ENCODE data around the gene KIF3A. TPM values are rescaled to one million over a fixed set of nuclear protein-coding genes. Genes with fewer than 3 reads are reported as not detected.

KIF3A gene
- total and polyA plus RNA-seq, 2 of the 8 experiments (the other 6 are each of a cell fraction or from before 2014, with no cell fraction given), result 3.1 to 13.1 TPM

DNA sequence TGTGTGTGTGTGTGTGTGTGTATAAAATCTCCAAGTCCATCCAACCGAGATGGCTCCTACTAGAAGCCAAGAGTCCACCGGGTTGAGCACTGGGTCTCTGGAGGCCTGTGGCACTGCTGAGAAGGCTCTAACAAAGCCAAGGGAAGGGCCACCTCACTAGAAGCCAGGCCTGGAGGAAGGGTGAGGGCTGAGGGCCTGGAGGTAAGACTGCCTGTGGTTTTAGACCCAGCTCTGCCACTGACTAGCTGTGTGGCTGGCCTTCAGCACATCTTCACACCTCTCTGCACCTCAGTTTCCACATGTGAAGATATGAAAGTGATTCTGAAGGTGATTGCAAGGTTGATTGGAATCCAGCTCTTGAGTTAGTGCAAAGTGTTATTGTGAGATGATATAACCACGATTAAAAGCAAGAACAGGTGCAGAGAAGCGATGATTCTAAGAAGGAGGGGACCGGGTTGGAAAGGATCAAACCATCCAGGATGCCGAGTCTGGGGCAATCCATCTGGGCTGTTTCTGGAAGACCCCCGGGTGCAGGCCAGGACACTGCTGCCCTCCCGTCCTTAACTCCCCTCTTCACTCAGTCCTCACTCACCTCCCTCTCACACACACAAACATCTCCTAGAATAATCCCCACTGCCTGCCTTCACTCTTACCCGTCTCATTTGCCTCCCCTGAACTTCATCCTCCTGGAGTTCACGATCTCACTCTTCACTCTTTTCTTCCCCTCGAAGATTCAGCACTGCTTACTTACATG is 61.2 kb downstream of the KIF3A start:
- Histone ChIP-seq H4K5ac (ENCODE audit: insufficient read length, low read depth, low read length) (no peak overlapping the region), H2BK120ac (replicated peaks; ENCODE audit: low read depth, low read length) (no peak overlapping the region), H2BK15ac (ENCODE audit: low read length) (no peak overlapping the region), H3K4me2 (ENCODE audit: insufficient read depth in 1 of 2, low read depth in 2 of 2, low read length in 2 of 2) (no peak overlapping the region), H3K27me3 (replicated peaks in 1 of 4; ENCODE audit: control insufficient read depth in 3 of 4, extremely low read depth in 1 of 4, insufficient read depth in 3 of 4, low read length in 3 of 4) (no peaks in the 10 kb centered on the region), H4K8ac (ENCODE audit: extremely low read depth, insufficient read depth, low read length) (no peak overlapping the region), H3K36me3 (ENCODE audit: control insufficient read depth in 2 of 4, insufficient read depth in 4 of 4, low read length in 3 of 4) (no peaks in the 10 kb centered on the region), H3K23ac (ENCODE audit: insufficient read length) (no peak overlapping the region), H2AK5ac (ENCODE audit: low read depth, low read length) (no peak overlapping the region), H3K9me3 (ENCODE audit: insufficient read depth in 2 of 2, low read depth in 1 of 2, low read length in 1 of 2) (no peaks in the 10 kb centered on the region), H3K56ac (replicated peaks; ENCODE audit: insufficient read length, low read depth, low read length) (no peak overlapping the region), H2BK12ac (ENCODE audit: low read depth, low read length) (no peak overlapping the region), H3K79me2 (ENCODE audit: control insufficient read depth in 1 of 2, insufficient read depth in 2 of 2, low read length in 2 of 2) (no peaks in the 10 kb centered on the region), H3K27ac (ENCODE audit: low read depth, low read length) (no peak overlapping the region), H3K4me3 (ENCODE audit: extremely low read depth in 1 of 4, insufficient read depth in 2 of 4, low read depth in 3 of 4, low read length in 4 of 4) (no peak overlapping the region), H2AFZ (ENCODE audit: low read length) (no peak overlapping the region), H3K9ac (replicated peaks in 1 of 4; ENCODE audit: extremely low read depth in 1 of 4, low read depth in 3 of 4, low read length in 3 of 4) (no peak overlapping the region), H3K14ac (ENCODE audit: insufficient read length) (no peak overlapping the region), H2BK20ac (ENCODE audit: low read length) (no peak overlapping the region), H2BK5ac (ENCODE audit: low read depth, low read length) (no peak overlapping the region), H3K4ac (replicated peaks; ENCODE audit: insufficient read length, low read depth, low read length) (no peak overlapping the region), H3K79me1 (ENCODE audit: low read depth, low read length) (no peaks in the 10 kb centered on the region), H3K18ac (ENCODE audit: extremely low read depth, low read length) (no peak overlapping the region), H4K20me1 (replicated peaks in 1 of 2; ENCODE audit: control insufficient read depth in 1 of 2, insufficient read depth in 2 of 2, low read length in 2 of 2) (no peaks in the 10 kb centered on the region), H4K91ac (replicated peaks; ENCODE audit: insufficient read length, low read length) (no peak overlapping the region), H3K4me1 (replicated peaks in 1 of 4; ENCODE audit: control insufficient read depth in 3 of 4, insufficient read depth in 4 of 4, low read length in 3 of 4) (no peaks in the 10 kb centered on the region), H3K23me2 (ENCODE audit: low read depth, low read length) (no peaks in the 10 kb centered on the region; the same call in 1 of the 2 replicates)
- DNase-seq (ENCODE audit: low read depth in 1 of 2, low spot score in 2 of 2) (no peak), FAIRE-seq (no peak)
- no peak for TF ChIP-seq SIN3A (conservative IDR thresholded peaks at IDR 0.05 in 1 of 2, IDR thresholded peaks at IDR 0.05 in 1 of 2; ENCODE audit: low read depth in 1 of 2, low read length in 2 of 2)
- TF ChIP-seq, protein P1, sequence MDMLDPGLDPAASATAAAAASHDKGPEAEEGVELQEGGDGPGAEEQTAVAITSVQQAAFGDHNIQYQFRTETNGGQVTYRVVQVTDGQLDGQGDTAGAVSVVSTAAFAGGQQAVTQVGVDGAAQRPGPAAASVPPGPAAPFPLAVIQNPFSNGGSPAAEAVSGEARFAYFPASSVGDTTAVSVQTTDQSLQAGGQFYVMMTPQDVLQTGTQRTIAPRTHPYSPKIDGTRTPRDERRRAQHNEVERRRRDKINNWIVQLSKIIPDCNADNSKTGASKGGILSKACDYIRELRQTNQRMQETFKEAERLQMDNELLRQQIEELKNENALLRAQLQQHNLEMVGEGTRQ (IDR thresholded peaks at IDR 0.05; ENCODE audit: low read length), result no peak
- TF ChIP-seq, protein P2, sequence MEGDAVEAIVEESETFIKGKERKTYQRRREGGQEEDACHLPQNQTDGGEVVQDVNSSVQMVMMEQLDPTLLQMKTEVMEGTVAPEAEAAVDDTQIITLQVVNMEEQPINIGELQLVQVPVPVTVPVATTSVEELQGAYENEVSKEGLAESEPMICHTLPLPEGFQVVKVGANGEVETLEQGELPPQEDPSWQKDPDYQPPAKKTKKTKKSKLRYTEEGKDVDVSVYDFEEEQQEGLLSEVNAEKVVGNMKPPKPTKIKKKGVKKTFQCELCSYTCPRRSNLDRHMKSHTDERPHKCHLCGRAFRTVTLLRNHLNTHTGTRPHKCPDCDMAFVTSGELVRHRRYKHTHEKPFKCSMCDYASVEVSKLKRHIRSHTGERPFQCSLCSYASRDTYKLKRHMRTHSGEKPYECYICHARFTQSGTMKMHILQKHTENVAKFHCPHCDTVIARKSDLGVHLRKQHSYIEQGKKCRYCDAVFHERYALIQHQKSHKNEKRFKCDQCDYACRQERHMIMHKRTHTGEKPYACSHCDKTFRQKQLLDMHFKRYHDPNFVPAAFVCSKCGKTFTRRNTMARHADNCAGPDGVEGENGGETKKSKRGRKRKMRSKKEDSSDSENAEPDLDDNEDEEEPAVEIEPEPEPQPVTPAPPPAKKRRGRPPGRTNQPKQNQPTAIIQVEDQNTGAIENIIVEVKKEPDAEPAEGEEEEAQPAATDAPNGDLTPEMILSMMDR (IDR thresholded peaks at IDR 0.05; ENCODE audit: control extremely low read depth in 1 of 3, insufficient read depth in 1 of 3, low read depth in 1 of 3, low read length in 3 of 3), result no peak
- no peak for TF ChIP-seq FOSL1 (IDR thresholded peaks at IDR 0.05; ENCODE audit: insufficient read depth, low read depth, low read length)
- 93 to 100% methylated on average over 1 to 9 of the region's 11 CpGs for WGBS, 2 experiments (ENCODE audit: extremely low coverage in 1 of 2, insufficient coverage in 1 of 2, insufficient read length in 1 of 2, insufficient replicate concordance in 2 of 2, low coverage in 1 of 2, low lambda C conversion rate in 2 of 2, missing lambda C conversion rate in 1 of 2)
- CTCF ChIA-PET (ENCODE audit: partially characterized antibody), result interaction anchor here (0.7 to 5.6 kb wide), 13 partner anchors 9 to 344 kb away, joined by 3 to 23 read pairs (median 3); no protein-coding TSS in a partner anchor
- POLR2A ChIA-PET (ENCODE audit: partially characterized antibody), result no interaction called here
